Mesenchymal stem cell (in vitro differentiated cells and primary cell): ENCODE data around the gene MNT.
A peak's percentile ranks its signal among the peaks of the same experiment; 100 is the strongest.

Experiments
- DNase-seq: peaks from one replicate; pipeline ENCODE4 v3.0.0-alpha.2; 2013
- H2AFZ ChIP-seq: one replicate; pipeline ENCODE4 v1.6.1; 2013; ENCODE audit warnings: low read depth, mild to moderate bottlenecking, control low read depth, inconsistent platforms, low read length, moderate library complexity
- H2AK5ac ChIP-seq: 2 replicates; pipeline ENCODE4 v1.6.1; 2013; ENCODE audit warnings: low read length, moderate library complexity, mild to moderate bottlenecking, inconsistent platforms; ENCODE audit not compliant: severe bottlenecking
- H2BK120ac ChIP-seq: one replicate; pipeline ENCODE4 v1.6.1; 2013; ENCODE audit warnings: low read depth, mild to moderate bottlenecking, inconsistent platforms, low read length, moderate library complexity
- H2BK12ac ChIP-seq, 2 experiments: one replicate each; pipeline ENCODE4 v1.6.1; 2013; ENCODE audit warnings: inconsistent platforms in 2 of 2, low read length in 2 of 2, mild to moderate bottlenecking in 2 of 2, moderate library complexity in 2 of 2, control low read depth in 1 of 2
- H2BK15ac ChIP-seq: one replicate; pipeline ENCODE4 v1.6.1; 2013; ENCODE audit warnings: mild to moderate bottlenecking, low read depth, inconsistent platforms; ENCODE audit not compliant: poor library complexity, severe bottlenecking
- H2BK5ac ChIP-seq: 2 replicates; pipeline ENCODE4 v1.6.1; 2013; ENCODE audit warnings: low read depth, mild to moderate bottlenecking, low read length, control low read depth, inconsistent platforms; ENCODE audit not compliant: poor library complexity, severe bottlenecking
- H3K14ac ChIP-seq, 2 experiments: one replicate each; pipeline ENCODE4 v1.6.1; 2013; ENCODE audit warnings: inconsistent platforms in 2 of 2, low read length in 2 of 2, control low read depth in 1 of 2, mild to moderate bottlenecking in 1 of 2, moderate library complexity in 1 of 2
- H3K18ac ChIP-seq, 2 experiments: one replicate each; pipeline ENCODE4 v1.6.1; 2013; ENCODE audit warnings: inconsistent platforms in 2 of 2, low read length in 2 of 2, control low read depth in 1 of 2, low read depth in 1 of 2, mild to moderate bottlenecking in 1 of 2
- H3K23ac ChIP-seq, 2 experiments: one replicate each; pipeline ENCODE4 v1.6.1; 2013; ENCODE audit warnings: inconsistent platforms in 2 of 2, low read length in 2 of 2, mild to moderate bottlenecking in 2 of 2, moderate library complexity in 2 of 2, control low read depth in 1 of 2
- H3K27ac ChIP-seq: 2 replicates; pipeline ENCODE4 v1.5.1; 2013; ENCODE audit warnings: mild to moderate bottlenecking, moderate library complexity, low read length, control low read depth, inconsistent platforms; ENCODE audit not compliant: poor library complexity, severe bottlenecking
- H3K27me3 ChIP-seq, 2 experiments: 2 replicates each; pipeline versions ENCODE4 v1.6.1 to v1.7.0; 2013; ENCODE audit warnings: low read length in 2 of 2, mild to moderate bottlenecking in 2 of 2, moderate library complexity in 2 of 2, control low read depth in 1 of 2, inconsistent platforms in 1 of 2; ENCODE audit not compliant: control insufficient read depth in 1 of 2, insufficient read depth in 1 of 2
- H3K36me3 ChIP-seq, 2 experiments: 2 replicates each; pipeline versions ENCODE4 v1.6.1 to v1.7.0; 2013; ENCODE audit warnings: low read length in 2 of 2, control low read depth in 1 of 2, inconsistent platforms in 1 of 2, low read depth in 1 of 2, mild to moderate bottlenecking in 1 of 2; ENCODE audit not compliant: insufficient read depth in 2 of 2, control insufficient read depth in 1 of 2
- H3K4ac ChIP-seq, 2 experiments: one replicate each; pipeline ENCODE4 v1.6.1; 2013; ENCODE audit warnings: inconsistent platforms in 2 of 2, low read length in 2 of 2, mild to moderate bottlenecking in 2 of 2, moderate library complexity in 2 of 2, control low read depth in 1 of 2, low read depth in 1 of 2
- H3K4me1 ChIP-seq: 2 replicates; pipeline ENCODE4 v1.6.1; 2013; ENCODE audit warnings: low read depth, low read length, control low read depth; ENCODE audit not compliant: control insufficient read depth, insufficient read depth
- H3K4me2 ChIP-seq: 2 replicates; pipeline ENCODE4 v1.6.1; 2013; ENCODE audit warnings: low read length, mild to moderate bottlenecking, inconsistent platforms; ENCODE audit not compliant: poor library complexity, severe bottlenecking
- H3K4me3 ChIP-seq, 2 experiments: 2 replicates each; pipeline versions ENCODE4 v1.5.1 to v1.7.0; 2013; ENCODE audit warnings: low read length in 2 of 2, mild to moderate bottlenecking in 2 of 2, control low read depth in 1 of 2, low read depth in 1 of 2; ENCODE audit not compliant: insufficient read depth in 1 of 2
- H3K79me1 ChIP-seq: replicated peaks from 2 replicates; pipeline ENCODE4 v1.6.1; 2013; ENCODE audit warnings: mild to moderate bottlenecking, control low read depth, low read length, inconsistent platforms; ENCODE audit not compliant: poor library complexity, severe bottlenecking
- H3K9ac ChIP-seq: 2 replicates; pipeline ENCODE4 v1.7.0; 2013; ENCODE audit warnings: mild to moderate bottlenecking, low read length, moderate library complexity
- H3K9me3 ChIP-seq: 2 replicates; pipeline ENCODE4 v1.7.0; 2013; ENCODE audit warnings: mild to moderate bottlenecking, low read length; ENCODE audit not compliant: control insufficient read depth
- H4K8ac ChIP-seq: one replicate; pipeline ENCODE4 v1.6.1; 2013; ENCODE audit warnings: inconsistent platforms, mild to moderate bottlenecking, low read length, moderate library complexity
- H4K91ac ChIP-seq: one replicate; pipeline ENCODE4 v1.6.1; 2013; ENCODE audit warnings: mild to moderate bottlenecking, low read length, inconsistent platforms
- WGBS: methylation state at CpG from one replicate; pipeline ENCODE4 v1.1.7; 2013; ENCODE audit warnings: mixed read lengths; 5-methylcytosine and 5-hydroxymethylcytosine counted together

Gene MNT

GRCh38 chr17:2337544-2338314 lies 63.1 kb downstream of the MNT start:
- Histone ChIP-seq H3K4me3 (peak overlapping the region; percentile 65 to 87), H3K9ac (peak overlapping the region; percentile 87), H3K4me2 (peak overlapping the region; percentile 73), H2BK12ac (peak overlapping the region in 1 of 2 experiments; percentile 80), H3K79me1 (peaks cover 17% of the 10 kb centered on the region), H2AFZ (peak overlapping the region; percentile 0), H2BK5ac (peak overlapping the region; percentile 77), H4K91ac (peak overlapping the region; percentile 52), H3K4me1 (peaks cover 15% of the 10 kb centered on the region), H3K4ac (peak overlapping the region; percentile 38 to 93), H3K14ac (peak overlapping the region; percentile 67 to 88), H3K27me3 (no peaks in the 10 kb centered on the region), H2BK15ac (peak overlapping the region; percentile 12), H2BK120ac (peak overlapping the region; percentile 87), H3K9me3 (no peaks in the 10 kb centered on the region), H3K36me3 (peaks cover 8 to 36% of the 10 kb centered on the region in 2 experiments), H3K18ac (peak overlapping the region; percentile 52 to 92), H2AK5ac (no peak overlapping the region), H3K27ac (peak overlapping the region; percentile 61), H4K8ac (no peak overlapping the region), H3K23ac (no peak overlapping the region)
- peak; percentile 73 for DNase-seq
- 1% methylated on average over 56 of the region's 92 CpGs for WGBS

GRCh38 chr17:2336852-2337543 lies 63.9 kb downstream of the MNT start, which contains the start of gene SGSM2:
TSS of gene SGSM2 (plus strand) at chr17:2337501. CDS start at chr17:2337689, 188 bp downstream.
- Histone ChIP-seq H3K27me3 (no peaks in the 10 kb centered on the region), H3K9me3 (no peaks in the 10 kb centered on the region), H3K36me3 (peaks cover 10 to 42% of the 10 kb centered on the region in 2 experiments), H4K91ac (peak within 1 kb of the TSS; percentile 52), H3K4me2 (peak within 1 kb of the TSS; percentile 73), H3K9ac (peak within 1 kb of the TSS; percentile 94), H3K4ac (peak within 1 kb of the TSS; percentile 73 to 93), H3K27ac (peak within 1 kb of the TSS; percentile 76), H3K14ac (peak within 1 kb of the TSS; percentile 67 to 88), H2AFZ (peak within 1 kb of the TSS; percentile 86), H2BK12ac (peak within 1 kb of the TSS in 1 of 2 experiments; percentile 80), H3K4me1 (peaks cover 15% of the 10 kb centered on the region), H2BK15ac (peak within 1 kb of the TSS; percentile 12), H4K8ac (peak within 1 kb of the TSS; percentile 71), H3K79me1 (peaks cover 17% of the 10 kb centered on the region), H2AK5ac (no peak within 1 kb of the TSS), H2BK120ac (peak within 1 kb of the TSS; percentile 87), H3K23ac (peak within 1 kb of the TSS in 1 of 2 experiments; percentile 5), H3K4me3 (peak within 1 kb of the TSS; percentile 65 to 94), H2BK5ac (peak within 1 kb of the TSS; percentile 77), H3K18ac (peak within 1 kb of the TSS; percentile 52 to 92)
- WGBS, result under 1% methylated on average over 61 of the region's 77 CpGs
- peak; percentile 65 for DNase-seq

GRCh38 chr17:2336215-2336851 lies 64.5 kb downstream of the MNT start, which contains the start of gene TSR1:
TSS of gene TSR1 (minus strand) at chr17:2336457. CDS start at chr17:2336427, 30 bp downstream.
- Histone ChIP-seq H3K27ac (peak within 1 kb of the TSS; percentile 76), H3K4ac (peak within 1 kb of the TSS; percentile 73 to 85), H2BK120ac (peak within 1 kb of the TSS; percentile 87), H4K91ac (peak within 1 kb of the TSS; percentile 46), H2BK12ac (peak within 1 kb of the TSS in 1 of 2 experiments; percentile 38), H3K79me1 (peaks cover 15% of the 10 kb centered on the region), H2AFZ (peak within 1 kb of the TSS; percentile 86), H3K27me3 (no peaks in the 10 kb centered on the region), H3K4me3 (peak within 1 kb of the TSS; percentile 72 to 94), H3K18ac (peak within 1 kb of the TSS; percentile 65 to 92), H3K36me3 (peaks cover 12 to 42% of the 10 kb centered on the region in 2 experiments), H3K9ac (peak within 1 kb of the TSS; percentile 94), H3K23ac (peak within 1 kb of the TSS in 1 of 2 experiments; percentile 5), H4K8ac (peak within 1 kb of the TSS; percentile 81), H3K14ac (peak within 1 kb of the TSS in 1 of 2 experiments; percentile 88), H3K9me3 (no peaks in the 10 kb centered on the region), H2AK5ac (no peak within 1 kb of the TSS), H3K4me2 (peak within 1 kb of the TSS; percentile 73), H3K4me1 (peaks cover 15% of the 10 kb centered on the region), H2BK15ac (no peak within 1 kb of the TSS), H2BK5ac (peak within 1 kb of the TSS; percentile 49)
- WGBS, result 1% methylated on average over 48 of the region's 48 CpGs
- peak; percentile 95 for DNase-seq
